ENCODE measurements around the gene TRAM2. TPM values are rescaled to one million over a fixed set of nuclear protein-coding genes. Genes with fewer than 3 reads are reported as not detected.

TRAM2 gene
- total and polyA plus RNA-seq, 9 of the 15 experiments (the other 6 are each of a cell fraction or from before 2014, with no cell fraction given), result 2.6 to 13.3 (median 8.9) TPM

- Histone ChIP-seq H3K9me1 (ENCODE audit: control insufficient read depth, insufficient read depth, low read length) (no peaks in the 10 kb centered on the region), H3K4me1 (replicated peaks in 1 of 2; ENCODE audit: control insufficient read depth in 2 of 2, insufficient read depth in 2 of 2, low read length in 2 of 2) (peaks cover 8 to 27% of the 10 kb centered on the region in 2 experiments; a peak in 4 of 5 replicates), H3K9ac (ENCODE audit: insufficient read depth in 1 of 2, low read depth in 2 of 2, low read length in 2 of 2) (no peak overlapping the region), H3K27me3 (ENCODE audit: control insufficient read depth in 2 of 2, insufficient read depth in 2 of 2, low read length in 2 of 2) (no peaks in the 10 kb centered on the region), H3K79me2 (ENCODE audit: control insufficient read depth, insufficient read depth, low read length) (0 out of 3 replicates have a peak, but pooled peaks cover 3% of the 10 kb centered on the region), H4K20me1 (replicated peaks; ENCODE audit: control insufficient read depth, insufficient read depth, low read length) (no peaks in the 10 kb centered on the region), H3K4me3 (no peak overlapping the region), H2AFZ (ENCODE audit: low read depth, low read length) (no peak overlapping the region), H3K27ac (ENCODE audit: extremely low read depth, low read depth, low read length) (no peak overlapping the region), H3K4me2 (ENCODE audit: insufficient read depth, low read length) (no peak overlapping the region), H3K36me3 (ENCODE audit: control insufficient read depth, insufficient read depth, low read length) (no peaks in the 10 kb centered on the region), H3K9me3 (replicated peaks; ENCODE audit: control insufficient read depth, insufficient read depth, low read depth, low read length) (no peaks in the 10 kb centered on the region)
- TF ChIP-seq MBD2 (IDR thresholded peaks at IDR 0.05; ENCODE audit: borderline replicate concordance, low read depth) (no peak), ZNF655 (CRISPR knock-in tag; IDR thresholded peaks at IDR 0.05) (no peak), OTX1 (CRISPR knock-in tag; IDR thresholded peaks at IDR 0.05) (no peak), ZNF395 (CRISPR knock-in tag; IDR thresholded peaks at IDR 0.05) (no peak), MTF1 (CRISPR knock-in tag; IDR thresholded peaks at IDR 0.05; ENCODE audit: borderline replicate concordance) (no peak), ZNF347 (CRISPR knock-in tag; IDR thresholded peaks at IDR 0.05; ENCODE audit: low read depth) (no peak), DIDO1 (tag; IDR thresholded peaks at IDR 0.05; ENCODE audit: low read depth) (no peak), ZNF143 (CRISPR knock-in tag; IDR thresholded peaks at IDR 0.05) (no peak), MYC (IDR thresholded peaks at IDR 0.05; ENCODE audit: low read depth, low read length) (no peak), MYC (CRISPR knock-in tag; IDR thresholded peaks at IDR 0.05; ENCODE audit: borderline replicate concordance, low read depth) (no peak), STAT5A (IDR thresholded peaks at IDR 0.05; ENCODE audit: borderline replicate concordance, low read length) (no peak), PHTF2 (CRISPR knock-in tag; IDR thresholded peaks at IDR 0.05) (no peak), ZNF217 (CRISPR knock-in tag; IDR thresholded peaks at IDR 0.05) (no peak), ELK3 (CRISPR knock-in tag; IDR thresholded peaks at IDR 0.05) (no peak)
- BruUV-seq (replicated peaks), result no TSS peak
- intact Hi-C loops (cut with micrococcal nuclease) (no loop called here), in situ Hi-C loops (cut with MboI) (no loop called here)
- no peak for ATAC-seq
- ChIA-PET POLR2A (interaction anchor here (0.6 kb wide), 1 partner anchor 15 kb away, joined by 4 read pairs; no protein-coding TSS in a partner anchor), CTCF (ENCODE audit: low intra/inter-chr PET ratio) (no interaction called here)
- WGBS (ENCODE audit: insufficient coverage, low coverage, missing lambda C conversion rate), result 53% methylated on average over 4 of the region's 4 CpGs
- no peak for FAIRE-seq
- DNase-seq (ENCODE audit: extremely low read depth in 1 of 4, low spot score in 3 of 4), result no peak
These were observed 51.9 kb downstream of the TRAM2 start for GRCh38 chr6:52524918-52525317.
